Measurements from ENCODE around the gene ACOX2.

ACOX2 gene

GRCh38 chr3:58470363-58471024, 66.5 kb downstream of the ACOX2 start:
- no peak overlapping the region for H3K27ac ChIP-seq (ENCODE audit: low read depth, low read length)
- no peaks in the 10 kb centered on the region for H3K4me1 ChIP-seq (ENCODE audit: control insufficient read depth, insufficient read depth, low read length)
- H3K36me3 ChIP-seq (ENCODE audit: control insufficient read depth, insufficient read depth, low read length), result no peaks in the 10 kb centered on the region
- H3K4me3 ChIP-seq (ENCODE audit: low read length), result no peak overlapping the region
- no peak overlapping the region for H3K9ac ChIP-seq (ENCODE audit: low read length)
- no peaks in the 10 kb centered on the region for H3K27me3 ChIP-seq (ENCODE audit: control insufficient read depth, insufficient read depth, low read length)

GRCh38 chr3:58469096-58469495, 67.9 kb downstream of the ACOX2 start:
- Histone ChIP-seq H3K27me3 (ENCODE audit: control insufficient read depth, insufficient read depth, low read length) (no peaks in the 10 kb centered on the region), H3K27ac (ENCODE audit: low read depth, low read length) (no peak overlapping the region), H3K36me3 (ENCODE audit: control insufficient read depth, insufficient read depth, low read length) (no peaks in the 10 kb centered on the region), H3K4me1 (ENCODE audit: control insufficient read depth, insufficient read depth, low read length) (no peaks in the 10 kb centered on the region), H3K9ac (ENCODE audit: low read length) (no peak overlapping the region), H3K4me3 (ENCODE audit: low read length) (no peak overlapping the region)

- Histone ChIP-seq H3K4me3 (ENCODE audit: low read length) (no peak overlapping the region), H3K27ac (ENCODE audit: low read depth, low read length) (no peak overlapping the region), H3K4me1 (ENCODE audit: control insufficient read depth, insufficient read depth, low read length) (no peaks in the 10 kb centered on the region), H3K36me3 (ENCODE audit: control insufficient read depth, insufficient read depth, low read length) (no peaks in the 10 kb centered on the region), H3K27me3 (ENCODE audit: control insufficient read depth, insufficient read depth, low read length) (no peaks in the 10 kb centered on the region), H3K9ac (ENCODE audit: low read length) (no peak overlapping the region)
These were observed 70.0 kb downstream of the ACOX2 start for GRCh38 chr3:58466899-58467563.

- H3K36me3 ChIP-seq (ENCODE audit: control insufficient read depth, insufficient read depth, low read length), result no peaks in the 10 kb centered on the region
- no peak overlapping the region for H3K9ac ChIP-seq (ENCODE audit: low read length)
- no peaks in the 10 kb centered on the region for H3K4me1 ChIP-seq (ENCODE audit: control insufficient read depth, insufficient read depth, low read length)
- no peaks in the 10 kb centered on the region for H3K27me3 ChIP-seq (ENCODE audit: control insufficient read depth, insufficient read depth, low read length)
- H3K27ac ChIP-seq (ENCODE audit: low read depth, low read length), result no peak overlapping the region
- no peak overlapping the region for H3K4me3 ChIP-seq (ENCODE audit: low read length)
These were observed 72.1 kb downstream of the ACOX2 start for GRCh38 chr3:58464866-58465265.

GRCh38 chr3:58463942-58464271, 73.1 kb downstream of the ACOX2 start:
- no peak overlapping the region for H3K27ac ChIP-seq (ENCODE audit: low read depth, low read length)
- H3K9ac ChIP-seq (ENCODE audit: low read length), result no peak overlapping the region
- H3K27me3 ChIP-seq (ENCODE audit: control insufficient read depth, insufficient read depth, low read length), result no peaks in the 10 kb centered on the region
- H3K36me3 ChIP-seq (ENCODE audit: control insufficient read depth, insufficient read depth, low read length), result no peaks in the 10 kb centered on the region
- no peaks in the 10 kb centered on the region for H3K4me1 ChIP-seq (ENCODE audit: control insufficient read depth, insufficient read depth, low read length)
- peak overlapping the region; percentile 35 for H3K4me3 ChIP-seq (ENCODE audit: low read length)

GRCh38 chr3:58463181-58463941, 73.6 kb downstream of the ACOX2 start:
- H3K9ac ChIP-seq (ENCODE audit: low read length), result no peak overlapping the region
- no peaks in the 10 kb centered on the region for H3K27me3 ChIP-seq (ENCODE audit: control insufficient read depth, insufficient read depth, low read length)
- no peaks in the 10 kb centered on the region for H3K36me3 ChIP-seq (ENCODE audit: control insufficient read depth, insufficient read depth, low read length)
- no peak overlapping the region for H3K27ac ChIP-seq (ENCODE audit: low read depth, low read length)
- H3K4me3 ChIP-seq (ENCODE audit: low read length), result peak overlapping the region; percentile 35
- H3K4me1 ChIP-seq (ENCODE audit: control insufficient read depth, insufficient read depth, low read length), result no peaks in the 10 kb centered on the region

GRCh38 chr3:58462829-58463180, 74.2 kb downstream of the ACOX2 start:
- no peak overlapping the region for H3K4me3 ChIP-seq (ENCODE audit: low read length)
- H3K4me1 ChIP-seq (ENCODE audit: control insufficient read depth, insufficient read depth, low read length), result no peaks in the 10 kb centered on the region
- no peaks in the 10 kb centered on the region for H3K36me3 ChIP-seq (ENCODE audit: control insufficient read depth, insufficient read depth, low read length)
- no peaks in the 10 kb centered on the region for H3K27me3 ChIP-seq (ENCODE audit: control insufficient read depth, insufficient read depth, low read length)
- no peak overlapping the region for H3K27ac ChIP-seq (ENCODE audit: low read depth, low read length)
- no peak overlapping the region for H3K9ac ChIP-seq (ENCODE audit: low read length)

- no peaks in the 10 kb centered on the region for H3K36me3 ChIP-seq (ENCODE audit: control insufficient read depth, insufficient read depth, low read length)
- no peaks in the 10 kb centered on the region for H3K27me3 ChIP-seq (ENCODE audit: control insufficient read depth, insufficient read depth, low read length)
- no peak overlapping the region for H3K27ac ChIP-seq (ENCODE audit: low read depth, low read length)
- H3K4me1 ChIP-seq (ENCODE audit: control insufficient read depth, insufficient read depth, low read length), result no peaks in the 10 kb centered on the region
- no peak overlapping the region for H3K9ac ChIP-seq (ENCODE audit: low read length)
- no peak overlapping the region for H3K4me3 ChIP-seq (ENCODE audit: low read length)
These were observed 77.8 kb downstream of the ACOX2 start for GRCh38 chr3:58459160-58459559.
